ENCODE results near the gene UGT1A10.

Gene UGT1A10

GRCh38 chr2:233811732-233812131 is 175.5 kb downstream of the UGT1A10 start:
- no peak overlapping the region for H3K4me3 ChIP-seq (ENCODE audit: severe bottlenecking)
- no peaks in the 10 kb centered on the region for H3K36me3 ChIP-seq (ENCODE audit: low read depth)
- H3K9me3 ChIP-seq (ENCODE audit: severe bottlenecking) = no peaks in the 10 kb centered on the region
- H3K4me1 ChIP-seq (ENCODE audit: insufficient read depth, poor library complexity, severe bottlenecking) = no peaks in the 10 kb centered on the region
- ATAC-seq (ENCODE audit: low read depth) (no peak), DNase-seq (ENCODE audit: low spot score) (peak; percentile 35)
- TF ChIP-seq CTCF (IDR thresholded peaks at IDR 0.05; ENCODE audit: poor library complexity, severe bottlenecking) = no peak
- H3K27ac ChIP-seq (ENCODE audit: poor library complexity, severe bottlenecking) = no peak overlapping the region
- no peaks in the 10 kb centered on the region for H3K27me3 ChIP-seq (ENCODE audit: insufficient read depth, poor library complexity, severe bottlenecking)

GRCh38 chr2:233813236-233814055 is 177.2 kb downstream of the UGT1A10 start:
- Histone ChIP-seq H3K27ac (ENCODE audit: poor library complexity, severe bottlenecking) (no peak overlapping the region), H3K4me3 (ENCODE audit: severe bottlenecking) (no peak overlapping the region), H3K9me3 (ENCODE audit: severe bottlenecking) (no peaks in the 10 kb centered on the region), H3K4me1 (ENCODE audit: insufficient read depth, poor library complexity, severe bottlenecking) (no peaks in the 10 kb centered on the region), H3K27me3 (ENCODE audit: insufficient read depth, poor library complexity, severe bottlenecking) (no peaks in the 10 kb centered on the region), H3K36me3 (ENCODE audit: low read depth) (no peaks in the 10 kb centered on the region)
- DNase-seq (ENCODE audit: low spot score) = peak; percentile 18
- TF ChIP-seq CTCF (IDR thresholded peaks at IDR 0.05; ENCODE audit: poor library complexity, severe bottlenecking) = no peak
- ATAC-seq (ENCODE audit: low read depth) = no peak

GRCh38 chr2:233814056-233814835 is 178.0 kb downstream of the UGT1A10 start:
- no peaks in the 10 kb centered on the region for H3K36me3 ChIP-seq (ENCODE audit: low read depth)
- no peak for TF ChIP-seq CTCF (IDR thresholded peaks at IDR 0.05; ENCODE audit: poor library complexity, severe bottlenecking)
- no peak overlapping the region for H3K27ac ChIP-seq (ENCODE audit: poor library complexity, severe bottlenecking)
- no peaks in the 10 kb centered on the region for H3K9me3 ChIP-seq (ENCODE audit: severe bottlenecking)
- peak; percentile 10 for DNase-seq (ENCODE audit: low spot score)
- ATAC-seq (ENCODE audit: low read depth) = 0 out of 3 replicates have a peak, but pooled peaks have one; percentile 25
- no peaks in the 10 kb centered on the region for H3K27me3 ChIP-seq (ENCODE audit: insufficient read depth, poor library complexity, severe bottlenecking)
- H3K4me3 ChIP-seq (ENCODE audit: severe bottlenecking) = no peak overlapping the region
- no peaks in the 10 kb centered on the region for H3K4me1 ChIP-seq (ENCODE audit: insufficient read depth, poor library complexity, severe bottlenecking)

GRCh38 chr2:233815861-233816260 is 179.6 kb downstream of the UGT1A10 start:
- H3K4me1 ChIP-seq (ENCODE audit: insufficient read depth, poor library complexity, severe bottlenecking) = no peaks in the 10 kb centered on the region
- no peak for TF ChIP-seq CTCF (IDR thresholded peaks at IDR 0.05; ENCODE audit: poor library complexity, severe bottlenecking)

More at GRCh38 chr2:233815861-233816260, 179.6 kb downstream of the UGT1A10 start:
- H3K27ac ChIP-seq (ENCODE audit: poor library complexity, severe bottlenecking) = no peak overlapping the region
- no peaks in the 10 kb centered on the region for H3K9me3 ChIP-seq (ENCODE audit: severe bottlenecking)
- no peaks in the 10 kb centered on the region for H3K36me3 ChIP-seq (ENCODE audit: low read depth)
- H3K4me3 ChIP-seq (ENCODE audit: severe bottlenecking) = no peak overlapping the region
- ATAC-seq (ENCODE audit: low read depth) (no peak), DNase-seq (ENCODE audit: low spot score) (no peak)
- no peaks in the 10 kb centered on the region for H3K27me3 ChIP-seq (ENCODE audit: insufficient read depth, poor library complexity, severe bottlenecking)
